GF-D8 (cell line): ENCODE measurements around the gene GPX4.
A peak's percentile ranks its signal among the peaks of the same experiment; 100 is the strongest.

Experiments
- DNase-seq: peaks from one replicate; lab custom pipeline; 2025; lab: John Stamatoyannopoulos, UW

Gene GPX4

GRCh38 chr19:1084024-1084868, 19.5 kb upstream of the GPX4 start:
- no peak for DNase-seq

GRCh38 chr19:1085053-1085658, 18.6 kb upstream of the GPX4 start:
- no peak for DNase-seq

GRCh38 chr19:1085676-1086442, 17.9 kb upstream of the GPX4 start:
- DNase-seq, result no peak

GRCh38 chr19:1086613-1087012, 17.2 kb upstream of the GPX4 start:
- DNase-seq, result no peak

- peak; percentile 92 for DNase-seq
Observed at GRCh38 chr19:1087813-1088415, 15.9 kb upstream of the GPX4 start.

- no peak for DNase-seq
Observed at GRCh38 chr19:1088416-1089010, 15.3 kb upstream of the GPX4 start.

GRCh38 chr19:1089126-1089771, 14.5 kb upstream of the GPX4 start:
- DNase-seq, result no peak

- no peak for DNase-seq
Observed at GRCh38 chr19:1089891-1090290, 13.9 kb upstream of the GPX4 start.

GRCh38 chr19:1090731-1091543, 12.9 kb upstream of the GPX4 start:
- no peak for DNase-seq

- no peak for DNase-seq
Observed at GRCh38 chr19:1091544-1092175, 12.1 kb upstream of the GPX4 start.

- DNase-seq, result no peak
Observed at GRCh38 chr19:1093330-1093729, 10.5 kb upstream of the GPX4 start.

- no peak for DNase-seq
Observed at GRCh38 chr19:1093811-1094553, 9.8 kb upstream of the GPX4 start.

- DNase-seq, result no peak
Observed at GRCh38 chr19:1094655-1094977, 9.2 kb upstream of the GPX4 start.

GRCh38 chr19:1094978-1095701, 8.7 kb upstream of the GPX4 start, which contains the start of gene POLR2E:
TSS of gene POLR2E (minus strand) at chr19:1095375. CDS start at chr19:1095315, 60 bp downstream.
- DNase-seq, result peak; percentile 91

- DNase-seq, result no peak
Observed at GRCh38 chr19:1097810-1098176, 6.0 kb upstream of the GPX4 start.

GRCh38 chr19:1098177-1099051, 5.4 kb upstream of the GPX4 start:
- no peak for DNase-seq

GRCh38 chr19:1101337-1101698, 2.5 kb upstream of the GPX4 start:
- DNase-seq, result peak; percentile 84
